Activated naive CD4-positive, alpha-beta T cell treated with Interleukin-2 at 50 U/mL for 16 hours (primary cell): ENCODE measurements around the gene DCAF17.
"Not testable (repeated sequence)": the region's sequence is repeated elsewhere in the genome, so short reads cannot be mapped to it uniquely, and the experiment has no call there.

ENCODE experiments used
- DNase-seq: peaks from one replicate; pipeline ENCODE4 v3.0.0-alpha.2; 2020

The DCAF17 gene

DNA sequence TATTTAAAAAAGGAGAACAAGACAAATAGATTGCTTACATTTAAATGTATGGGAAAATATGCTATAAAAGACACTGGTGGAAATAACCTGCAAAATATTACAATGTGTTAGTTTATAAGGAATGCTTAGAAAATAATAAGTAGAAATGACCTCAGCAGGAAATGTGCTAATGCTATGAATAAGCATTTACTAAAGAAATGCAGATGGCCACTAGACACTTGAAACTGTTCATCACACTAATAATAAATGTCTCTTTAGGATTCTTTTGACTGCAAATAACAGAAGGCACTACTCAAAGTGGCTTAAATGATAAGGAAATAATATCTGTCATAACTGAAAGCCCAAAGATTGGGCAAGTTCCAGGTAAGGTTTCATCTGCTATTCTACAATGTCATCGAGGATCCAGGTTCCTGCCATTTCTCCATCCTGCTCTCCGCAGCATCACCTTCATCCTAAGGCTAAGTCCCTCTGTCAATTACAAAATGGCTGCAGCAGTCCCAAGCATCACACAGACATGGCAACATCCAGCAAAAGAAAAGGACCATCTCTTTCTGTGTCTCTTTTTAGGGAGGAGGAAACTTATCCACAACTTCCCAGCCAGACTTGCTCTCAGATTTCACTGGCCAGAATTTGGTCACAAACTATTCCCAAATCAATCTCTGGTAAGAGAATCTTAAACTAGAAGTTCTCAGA lies 22.1 kb upstream of the DCAF17 start:
- no peak for DNase-seq

DNA sequence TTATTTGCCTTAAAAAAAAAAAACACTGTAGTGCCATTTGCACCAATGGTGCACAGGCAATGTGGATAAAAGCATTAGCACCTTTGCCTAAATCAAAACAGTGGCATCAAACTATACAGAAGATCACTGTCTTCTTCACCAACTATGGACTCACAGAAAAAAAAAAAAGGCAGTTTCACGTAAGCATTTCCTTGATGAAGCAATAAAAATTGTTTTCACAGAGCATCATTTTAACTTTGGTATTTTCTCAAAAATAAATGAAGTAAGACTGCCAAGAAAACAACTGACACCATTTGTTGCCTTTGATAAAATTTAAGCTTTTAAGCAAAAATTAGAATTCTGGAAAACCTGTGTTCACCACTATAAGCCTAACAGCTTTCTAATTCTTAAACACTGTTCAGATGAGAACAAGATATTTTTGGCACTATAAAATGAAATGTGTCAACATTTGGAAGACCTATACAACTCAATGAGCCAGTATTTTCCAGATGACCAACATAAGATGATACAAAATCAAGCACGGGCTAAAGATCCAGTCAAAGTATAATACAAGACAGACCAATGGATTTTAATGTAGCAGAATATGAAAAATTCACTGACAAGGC lies 21.4 kb upstream of the DCAF17 start:
- no peak for DNase-seq

DNA sequence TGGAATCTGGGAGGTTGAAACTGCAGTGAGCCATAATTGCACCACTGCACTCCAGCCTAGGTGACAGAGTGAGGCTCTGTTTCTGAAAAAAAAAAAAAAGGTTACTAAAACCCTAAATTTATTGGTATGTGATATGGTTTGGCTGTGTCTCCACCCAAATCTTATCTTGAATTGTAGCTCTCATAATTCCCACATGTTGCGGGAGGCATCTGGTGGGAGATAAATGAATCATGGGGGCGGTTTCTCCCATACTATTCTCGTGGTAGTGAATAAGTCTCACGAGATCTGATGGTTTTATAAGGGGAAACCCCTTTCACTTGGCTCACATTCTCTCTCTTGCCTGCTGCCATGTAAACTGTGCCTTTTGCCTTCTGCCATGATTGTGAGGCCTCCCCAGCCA lies 19.4 kb upstream of the DCAF17 start:
- peak; percentile 12 for DNase-seq

DNA sequence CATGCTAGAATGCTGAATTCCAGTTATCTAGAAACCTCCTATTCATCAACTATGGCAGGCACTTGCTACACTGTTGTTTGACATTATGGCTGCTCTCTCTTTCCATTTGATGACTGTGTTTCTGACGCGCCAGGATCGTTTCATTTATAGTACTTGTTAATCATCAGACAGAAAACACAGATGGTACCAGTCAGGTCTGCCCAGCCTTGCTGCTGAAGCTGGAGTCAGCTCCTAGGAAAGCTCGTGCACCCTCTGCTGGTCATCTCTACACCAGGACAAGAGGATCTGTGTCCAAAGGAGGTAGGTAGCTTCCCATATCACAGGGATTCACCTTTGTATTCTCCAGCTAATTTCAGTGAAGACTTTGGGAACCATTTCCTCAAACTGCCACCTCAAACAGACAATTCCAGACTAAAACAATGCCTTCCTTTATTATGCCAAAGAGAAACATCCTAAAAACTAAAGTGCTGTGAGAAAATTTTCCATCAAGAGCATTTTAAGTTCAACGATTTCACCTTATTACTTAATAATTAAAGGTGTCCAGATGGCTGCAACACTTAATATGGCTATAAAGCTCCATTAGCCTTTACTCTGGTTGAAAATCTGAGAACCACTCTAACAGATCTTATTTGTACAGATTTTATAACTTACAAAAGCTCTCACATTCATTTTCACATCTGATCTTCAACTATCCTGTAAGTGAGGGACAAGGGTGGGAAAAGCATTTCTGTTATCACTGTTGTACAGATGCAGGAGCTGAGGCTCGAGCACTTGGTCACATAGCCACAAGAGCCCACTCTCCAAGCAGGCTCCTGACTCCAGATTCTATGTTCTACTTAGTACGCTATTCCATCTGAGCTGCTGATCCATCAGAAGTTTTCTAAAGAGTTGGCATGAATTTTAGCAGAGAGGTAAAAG lies 17.8 kb upstream of the DCAF17 start:
- DNase-seq = peak; percentile 85

DNA sequence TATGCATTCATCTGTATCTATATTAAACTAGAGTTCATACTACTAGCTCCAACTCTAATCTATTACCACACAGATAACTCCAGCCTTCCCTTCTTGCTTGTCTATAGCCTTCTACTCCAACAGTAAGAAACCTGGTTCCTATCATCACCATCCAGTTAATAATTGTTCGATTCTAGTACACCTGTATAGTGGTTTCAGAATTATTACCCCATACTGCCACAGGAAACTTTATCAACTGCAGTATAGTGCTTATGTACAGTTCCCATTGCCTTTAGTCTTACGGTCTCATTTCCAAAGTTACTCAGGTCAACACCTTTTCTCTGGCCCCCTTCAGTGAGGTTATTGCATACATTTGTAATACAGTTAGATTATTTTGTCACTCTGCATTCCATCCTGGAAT lies 14.7 kb upstream of the DCAF17 start:
- DNase-seq = no peak

DNA sequence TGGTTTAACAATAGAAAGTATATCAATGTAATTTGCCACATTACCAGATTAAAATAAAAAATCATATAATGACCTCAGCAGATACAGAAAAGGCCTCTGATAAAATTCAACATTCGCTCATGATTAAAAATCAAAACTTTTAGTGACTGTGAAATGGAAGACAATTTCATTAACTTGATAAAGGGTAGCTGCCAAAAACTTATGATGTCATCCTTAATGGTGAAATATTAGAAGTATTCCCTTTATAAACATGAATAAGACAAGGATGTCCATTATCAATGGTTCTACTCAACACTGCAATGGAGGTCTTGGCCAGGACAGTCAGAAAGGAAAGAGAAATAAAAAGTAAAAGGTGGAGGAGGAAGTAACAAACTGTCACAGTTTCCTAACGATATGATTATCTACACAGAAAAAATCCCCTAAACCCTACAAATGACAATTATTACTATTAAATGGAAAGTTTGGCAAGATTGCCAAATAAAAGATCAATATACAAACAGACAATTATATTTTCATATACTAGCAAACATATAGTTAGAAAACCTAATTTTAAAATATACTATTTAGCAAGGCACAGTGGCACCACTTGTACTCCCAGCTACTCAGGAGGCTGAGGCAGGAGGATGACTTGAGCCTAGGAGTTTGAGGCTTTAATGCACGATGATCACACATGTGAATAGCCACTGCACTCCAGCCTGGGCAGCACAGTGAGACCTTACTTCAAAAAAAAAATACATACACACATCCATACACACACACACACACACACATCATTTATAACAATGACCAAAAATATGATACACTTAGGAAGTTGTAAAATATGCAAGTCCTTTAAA lies 13.1 kb upstream of the DCAF17 start:
- DNase-seq = no peak

DNA sequence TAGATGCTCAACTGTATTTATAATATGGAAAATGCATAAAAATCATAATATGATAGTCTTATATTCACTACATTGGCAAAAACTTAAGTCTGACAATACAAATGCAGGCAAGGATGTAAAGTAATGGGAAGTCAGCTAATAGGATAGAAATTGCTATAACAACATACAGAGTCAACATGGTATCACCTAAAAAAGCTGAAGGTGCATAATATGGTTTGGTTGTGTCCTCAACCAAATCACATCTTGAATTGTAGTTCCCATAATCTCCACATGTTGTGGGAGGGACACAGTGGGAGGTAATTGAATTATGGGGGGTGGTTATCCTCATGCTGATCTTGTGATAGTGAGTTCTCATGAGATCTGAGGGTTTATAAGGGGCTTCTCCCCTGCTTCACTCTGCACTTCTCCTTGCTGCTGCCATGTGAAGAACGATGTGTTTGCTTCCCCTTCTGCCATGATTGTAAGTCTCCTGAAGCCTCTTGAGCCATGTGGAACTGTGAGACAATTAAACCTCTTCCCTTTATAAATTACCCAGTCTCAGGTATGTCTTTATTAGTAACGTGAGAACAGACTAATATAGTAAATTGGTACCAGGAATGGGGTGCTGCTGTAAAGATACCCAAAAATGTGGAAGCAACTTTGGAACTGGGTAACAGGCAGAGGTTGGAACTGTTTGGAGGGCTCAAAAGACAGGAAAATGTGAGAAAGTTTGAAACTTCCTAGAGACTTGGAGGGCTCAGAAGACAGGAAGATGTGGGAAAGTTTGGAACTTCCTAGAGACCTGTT lies 11.1 kb upstream of the DCAF17 start:
- DNase-seq = not testable (repeated sequence)

DNA sequence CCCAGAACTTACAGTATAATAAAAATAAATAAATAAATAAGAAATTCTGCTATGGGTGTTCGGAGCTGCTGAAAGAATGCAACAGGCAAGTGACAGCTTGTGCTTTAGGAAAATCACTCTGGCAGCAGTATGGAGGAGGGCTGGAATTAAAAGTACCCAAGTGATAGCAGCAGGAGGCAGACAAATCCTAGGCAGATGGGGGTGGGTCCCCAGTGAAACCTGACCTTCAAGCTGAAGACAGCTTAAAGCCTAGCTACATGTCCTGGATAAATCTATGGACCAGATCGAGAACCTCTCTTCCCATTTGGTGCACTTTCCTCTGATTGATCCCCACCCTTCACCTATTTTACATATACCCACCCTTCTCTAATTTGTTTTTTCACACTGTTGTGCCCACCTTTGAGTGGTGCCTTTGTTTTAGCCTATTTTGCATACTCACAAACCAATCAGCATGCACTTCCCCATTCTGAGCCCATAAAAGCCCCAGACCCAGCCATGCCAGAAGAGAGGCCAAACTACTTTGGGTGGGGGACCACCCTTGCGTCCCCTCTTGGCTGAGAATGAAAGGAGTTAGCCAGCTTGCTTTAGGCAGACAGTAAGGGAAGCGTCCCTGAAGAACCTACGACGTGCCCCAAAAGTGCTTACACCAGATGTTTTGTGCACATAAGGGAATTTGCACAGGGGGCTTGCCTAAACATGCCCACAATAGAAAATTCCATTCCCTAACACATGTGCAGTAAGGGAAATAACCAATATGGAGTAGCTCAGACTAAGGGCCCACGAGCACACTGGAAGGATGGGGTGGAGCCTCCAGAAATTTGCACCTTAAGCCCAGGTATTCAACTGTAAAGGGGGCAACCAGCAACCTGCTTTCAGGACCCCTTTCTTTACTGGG lies 3.3 kb upstream of the DCAF17 start:
- DNase-seq = no peak

DNA sequence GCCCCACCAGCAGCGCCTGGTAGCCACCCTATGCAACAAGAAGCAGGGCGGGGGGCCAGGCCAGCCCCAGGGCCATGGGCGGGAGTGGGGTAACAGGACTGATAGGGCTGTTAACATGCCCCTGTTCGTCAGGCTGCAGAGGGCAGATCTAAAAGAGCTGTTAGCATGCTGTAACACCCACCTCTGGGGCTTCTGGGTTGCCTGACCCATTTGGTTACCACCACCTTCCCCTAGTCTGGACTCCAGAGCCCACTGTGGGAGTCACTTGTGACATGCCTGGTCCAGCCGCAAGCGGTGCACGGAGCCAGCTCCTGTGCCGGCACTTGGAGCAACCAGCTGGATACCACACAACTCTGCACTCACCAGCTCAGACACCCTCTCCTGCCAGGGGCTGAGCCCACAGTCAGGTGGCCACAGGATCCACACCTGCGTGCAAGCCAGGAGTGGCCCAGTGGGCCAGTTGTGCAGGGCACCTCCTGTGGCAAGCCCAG lies 2.3 kb upstream of the DCAF17 start:
- DNase-seq = no peak

DNA sequence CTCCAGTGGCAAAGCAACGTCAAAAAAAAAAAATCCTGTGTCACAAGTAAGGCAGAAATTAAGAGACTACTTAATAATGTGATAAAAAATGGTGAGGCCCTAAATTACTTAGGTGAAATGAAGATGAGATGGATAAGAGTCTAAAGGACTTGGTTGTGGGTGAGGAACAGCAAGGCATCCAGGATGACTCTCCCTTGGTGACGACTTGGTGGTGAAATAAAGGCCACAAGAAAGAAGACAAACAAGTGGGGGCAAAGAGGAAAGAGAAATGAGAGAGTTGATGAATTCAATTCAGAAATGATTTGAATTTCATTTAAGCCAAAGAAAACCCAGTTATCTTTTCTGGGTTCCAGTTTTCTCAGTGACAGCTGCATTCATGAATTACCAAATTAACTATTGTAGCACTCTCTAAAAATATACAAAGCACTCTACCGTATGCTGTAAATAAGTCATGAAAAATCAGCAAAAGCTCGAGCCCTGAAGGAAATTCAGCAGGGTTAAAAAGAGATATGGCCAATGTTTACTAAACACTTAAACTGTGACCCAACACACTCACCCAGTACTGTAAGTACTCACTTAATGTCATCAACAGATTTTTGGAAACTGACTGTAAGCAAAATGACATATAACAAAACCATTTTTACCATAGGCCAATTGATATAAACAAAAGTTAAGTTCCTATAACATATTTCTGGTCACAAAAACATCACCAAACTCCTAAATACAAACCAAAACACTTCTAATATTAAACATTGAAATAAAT lies 1.6 kb upstream of the DCAF17 start:
- DNase-seq = no peak

DNA sequence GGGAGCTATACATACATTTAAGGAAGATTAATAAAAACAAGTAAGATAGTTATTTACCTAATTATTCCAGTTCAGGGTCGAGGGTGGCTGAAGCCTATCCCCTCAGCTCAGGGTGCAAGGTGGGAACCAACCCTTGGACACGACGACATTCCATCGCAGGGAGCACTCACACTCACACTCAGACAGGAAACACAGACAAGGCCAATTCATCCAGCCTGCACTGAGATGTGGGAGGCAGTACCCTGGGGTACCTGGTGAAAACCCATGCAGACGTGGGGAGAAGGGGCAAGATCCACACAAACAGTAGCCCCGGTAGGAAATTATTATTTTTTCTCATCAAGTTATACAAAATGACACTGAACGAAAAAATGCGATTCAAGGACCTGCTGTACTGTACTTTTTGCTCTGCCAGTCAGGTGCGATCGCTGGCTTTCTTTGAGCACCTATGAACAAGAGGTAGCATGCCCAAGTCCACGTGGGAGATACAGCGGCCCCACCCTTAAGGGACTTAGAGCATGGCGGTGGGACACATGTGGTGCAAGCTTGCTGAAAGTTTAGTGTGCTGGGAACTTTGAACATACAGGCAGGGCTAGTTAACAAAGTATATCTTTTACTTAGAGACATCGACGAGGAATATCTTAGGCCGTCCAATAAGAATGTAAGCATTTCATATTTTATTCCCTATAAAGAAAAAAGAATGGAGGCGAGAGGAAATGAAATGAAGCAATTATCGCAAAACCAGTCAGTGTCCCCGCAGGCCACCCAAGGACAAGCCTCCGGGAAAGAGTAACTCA lies 860 bp upstream of the DCAF17 start:
- peak; percentile 56 for DNase-seq

DNA sequence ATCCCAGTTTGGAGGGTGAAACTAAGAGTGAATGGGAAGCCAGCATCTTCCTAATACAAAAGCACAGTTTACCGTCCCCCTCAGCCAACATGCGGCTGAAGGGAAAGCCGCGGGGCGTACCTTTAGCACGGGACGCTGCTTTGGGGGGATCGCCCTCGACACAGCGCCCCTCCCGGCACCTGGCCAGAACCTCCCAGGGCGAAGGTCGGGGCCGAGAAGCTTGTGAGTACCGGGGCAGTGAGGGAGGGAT lies 338 bp upstream of the DCAF17 start, which contains the start of gene METTL8:
Gene METTL8 (minus strand): TSS at position 228 of the 250 bp plus-strand sequence. CDS start 41,805 bp downstream, outside the sequence.
- DNase-seq = no peak

DNA sequence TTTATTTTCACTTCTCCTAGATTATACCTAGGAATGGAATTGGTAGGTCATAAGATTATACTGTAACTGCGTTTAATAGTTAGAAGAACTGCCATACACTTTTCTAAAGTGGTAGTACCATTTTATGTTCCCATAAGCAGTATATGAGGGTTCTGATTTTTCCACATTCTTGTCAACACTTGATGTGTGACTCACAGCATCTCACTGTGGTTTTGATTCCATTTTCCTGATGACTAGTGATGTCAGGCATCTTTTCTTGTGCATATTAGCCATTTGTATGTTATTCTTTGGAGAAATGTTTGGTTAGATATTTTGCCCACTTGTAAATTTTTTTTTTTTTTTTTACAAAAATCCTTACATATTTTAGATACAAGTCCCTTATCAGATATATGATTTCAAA lies 2.3 kb downstream of the DCAF17 start:
- no peak for DNase-seq

DNA sequence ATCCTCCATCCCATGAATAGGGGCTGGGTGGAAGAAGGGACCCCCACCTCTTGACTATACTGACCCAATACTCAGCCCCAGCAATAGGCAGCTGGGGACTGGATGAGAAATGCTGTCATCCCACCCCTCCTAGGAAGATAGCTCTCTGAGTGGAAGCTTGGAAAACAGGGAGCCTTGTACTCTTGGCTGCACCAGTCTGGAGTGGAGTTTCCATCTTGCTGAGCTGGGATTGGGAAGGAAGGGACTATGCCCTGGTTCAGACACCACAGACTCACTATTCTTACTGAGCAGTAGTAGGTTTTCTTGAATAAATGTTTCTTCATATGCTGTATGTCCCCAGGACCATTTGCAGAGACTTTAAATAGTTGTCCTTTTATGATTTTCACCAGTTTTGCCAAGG lies 7.4 kb downstream of the DCAF17 start:
- no peak for DNase-seq

DNA sequence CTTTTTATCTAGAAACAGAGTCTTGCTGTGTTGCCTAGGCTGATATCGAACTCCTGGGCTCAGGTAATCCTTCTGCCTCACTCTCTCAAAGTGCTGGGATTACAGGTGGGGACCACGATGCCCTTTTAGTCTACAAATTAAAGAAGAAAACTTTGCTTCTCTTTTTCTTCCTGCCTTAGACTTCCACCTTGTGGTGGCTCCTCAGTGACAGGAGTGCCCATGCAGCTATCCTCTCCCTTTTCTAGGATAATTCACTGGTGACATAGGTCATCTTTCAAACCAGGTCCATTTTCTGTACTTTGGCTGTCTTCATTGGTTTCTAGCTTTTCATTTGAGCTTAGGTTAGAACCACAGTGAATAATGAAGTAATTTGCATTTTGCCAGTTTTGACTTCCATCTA lies 13.6 kb downstream of the DCAF17 start:
- DNase-seq = no peak

DNA sequence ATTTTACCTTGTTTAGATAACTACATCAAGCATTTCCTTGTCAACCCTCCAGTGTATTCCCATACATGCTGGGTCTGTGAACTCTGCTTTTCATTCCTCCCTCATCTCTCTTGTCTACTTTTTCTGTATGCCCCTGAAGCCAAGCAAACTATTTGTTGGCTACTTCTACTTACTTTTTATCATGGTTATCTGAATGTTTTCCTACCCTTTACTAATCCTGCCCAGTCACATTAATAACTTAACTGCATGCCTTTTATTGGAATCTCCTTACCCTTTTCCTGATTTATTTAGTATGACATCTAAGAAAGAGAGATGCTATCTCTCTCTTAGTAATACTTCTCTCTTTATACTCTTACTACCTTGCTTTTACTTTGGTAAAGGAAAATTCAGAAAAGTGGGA lies 17.0 kb downstream of the DCAF17 start:
- no peak for DNase-seq

DNA sequence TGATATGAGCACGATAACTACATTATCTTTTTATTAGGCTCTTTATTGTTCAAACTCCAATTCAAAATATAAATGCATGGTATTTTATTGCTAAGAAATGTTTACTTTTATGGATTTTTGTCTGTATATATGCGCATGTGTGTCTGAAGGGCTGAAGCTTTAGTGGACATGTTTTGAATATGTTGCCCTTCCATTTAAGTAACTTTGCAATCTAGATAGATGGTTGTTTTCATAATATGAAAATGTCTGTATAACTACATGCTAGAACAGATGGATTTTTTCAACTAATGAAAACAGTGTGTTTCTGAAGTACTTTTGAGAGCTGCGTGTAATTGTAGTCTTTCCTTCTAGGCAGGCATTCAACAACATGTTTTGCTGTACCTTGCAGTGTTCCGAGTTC lies 18.7 kb downstream of the DCAF17 start:
- no peak for DNase-seq

DNA sequence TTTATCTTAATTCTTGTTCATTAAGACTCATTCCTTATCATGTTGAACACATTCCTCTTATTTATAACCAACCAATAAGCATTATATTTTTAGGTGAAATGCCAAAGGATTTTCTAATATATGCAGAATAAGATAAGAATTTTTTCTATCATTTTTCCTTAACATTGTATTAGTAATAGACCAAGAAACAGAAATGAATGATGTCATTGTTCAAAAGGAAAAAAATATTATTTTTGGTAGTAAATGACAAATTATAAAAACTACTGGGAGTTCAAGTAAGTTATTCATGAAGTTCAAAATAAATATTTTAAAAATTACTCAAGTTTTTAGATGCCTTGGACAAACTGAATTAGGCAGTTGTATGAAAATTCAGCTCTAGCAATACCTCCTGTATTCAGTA lies 25.5 kb downstream of the DCAF17 start:
- DNase-seq = no peak

DNA sequence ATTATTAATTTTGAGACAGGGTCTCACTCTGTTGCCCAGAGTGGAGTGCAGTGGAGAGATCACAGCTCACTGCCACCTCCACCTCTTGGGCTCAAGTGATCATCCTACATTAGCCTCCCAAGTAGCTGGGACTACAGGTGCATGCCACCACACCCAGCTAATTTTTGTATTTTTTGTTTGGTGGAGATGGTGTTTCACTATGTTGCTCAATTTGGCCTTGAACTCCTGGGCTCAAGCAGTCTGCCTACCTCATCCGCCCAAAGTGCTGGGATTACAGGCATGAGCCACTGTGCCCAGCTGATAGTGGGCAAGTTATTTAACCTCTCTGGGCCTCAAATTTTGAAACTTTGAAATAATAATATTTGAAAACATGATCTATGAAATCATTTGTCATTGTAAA lies 26.5 kb downstream of the DCAF17 start:
- DNase-seq = no peak
